Esophagus (tissue), 2 donors: ENCODE measurements around the gene ACSM6. TPM values are rescaled to one million over a fixed set of nuclear protein-coding genes. Genes with fewer than 3 reads are reported as not detected.

Experiments
- H3K27ac ChIP-seq, 2 donors: one replicate each; pipeline ENCODE4 v1.5.1; 2013; ENCODE audit warnings: low read depth in 2 of 2, mild to moderate bottlenecking in 2 of 2, inconsistent platforms in 1 of 2, low read length in 1 of 2, moderate library complexity in 1 of 2
- H3K27me3 ChIP-seq, 2 donors: one replicate each; pipeline ENCODE4 v1.6.1; 2013; ENCODE audit warnings: low read length in 2 of 2, control low read depth in 1 of 2, mild to moderate bottlenecking in 1 of 2; ENCODE audit not compliant: insufficient read depth in 2 of 2, control insufficient read depth in 1 of 2
- H3K36me3 ChIP-seq, 2 donors: one replicate each; pipeline ENCODE4 v1.6.1; 2013; ENCODE audit warnings: low read length in 1 of 2; ENCODE audit not compliant: control insufficient read depth in 2 of 2, insufficient read depth in 2 of 2
- H3K4me1 ChIP-seq, 2 donors: one replicate each; pipeline ENCODE4 v1.6.1; 2013; ENCODE audit warnings: low read length in 1 of 2; ENCODE audit not compliant: control insufficient read depth in 2 of 2, insufficient read depth in 2 of 2
- H3K4me3 ChIP-seq, 2 donors: one replicate each; pipeline ENCODE4 v1.5.1; 2013; ENCODE audit warnings: low read length in 2 of 2, mild to moderate bottlenecking in 2 of 2, low read depth in 1 of 2, moderate library complexity in 1 of 2
- H3K9me3 ChIP-seq, 2 donors: one replicate each; pipeline ENCODE4 v1.6.1; 2013; ENCODE audit warnings: mild to moderate bottlenecking in 2 of 2, low read depth in 1 of 2, low read length in 1 of 2, moderate library complexity in 1 of 2; ENCODE audit not compliant: control insufficient read depth in 2 of 2, insufficient read depth in 1 of 2
- WGBS, 2 donors: extraction: QIAGEN DNeasy Blood & Tissue Kit; methylation state at CpG; one replicate each; pipeline ENCODE4 v1.1.7; 2013; 5-methylcytosine and 5-hydroxymethylcytosine counted together
- polyA plus RNA-seq, 2 donors: library from polyadenylated mRNA; stranded (reverse); fragments of 200-250 nt; gene quantifications; one replicate each; pipeline ENCODE4 v1.2.3, GENCODE V29; 2013
- donor health status: healthy with polysubstance abuse.
- donor health status: Bipolar disorder and iron deficiency.

ACSM6 gene
- polyA plus RNA-seq, 2 donors: not detected

DNA sequence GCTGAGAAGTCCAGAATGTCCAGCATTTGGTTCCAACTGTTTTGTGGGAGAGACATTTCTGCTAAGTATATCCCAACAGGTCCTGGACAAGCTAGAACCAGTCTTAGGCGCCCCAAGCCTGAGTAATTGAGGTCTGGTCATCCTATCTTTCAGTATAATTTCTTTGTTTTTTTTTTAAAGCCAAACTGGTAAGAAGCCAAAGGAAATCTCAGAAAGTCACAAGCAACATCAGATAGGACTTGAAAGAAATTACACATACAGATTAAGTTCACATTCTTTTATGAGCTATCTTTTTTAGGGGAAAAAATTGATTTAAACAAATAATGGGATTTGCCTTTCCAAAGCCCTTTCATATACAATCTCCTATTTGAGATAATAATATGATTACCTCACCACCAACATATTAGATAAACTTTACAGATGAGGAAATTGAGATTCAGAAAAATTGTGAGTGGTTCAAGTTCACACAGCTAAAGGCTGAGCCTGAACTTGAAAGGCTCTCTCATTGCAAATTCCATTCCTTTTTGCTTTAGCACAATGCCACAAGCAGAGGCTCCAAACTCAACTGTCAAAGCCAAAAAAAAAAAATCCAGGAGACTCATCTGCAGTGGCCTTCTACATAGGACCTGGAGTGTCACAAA, 81.8 kb downstream of the ACSM6 start:
- H3K27ac ChIP-seq: peak overlapping the region; percentile 74 to 79
- WGBS, 2 donors: 41 to 47% methylated on average over 1 of the region's 1 CpG

DNA sequence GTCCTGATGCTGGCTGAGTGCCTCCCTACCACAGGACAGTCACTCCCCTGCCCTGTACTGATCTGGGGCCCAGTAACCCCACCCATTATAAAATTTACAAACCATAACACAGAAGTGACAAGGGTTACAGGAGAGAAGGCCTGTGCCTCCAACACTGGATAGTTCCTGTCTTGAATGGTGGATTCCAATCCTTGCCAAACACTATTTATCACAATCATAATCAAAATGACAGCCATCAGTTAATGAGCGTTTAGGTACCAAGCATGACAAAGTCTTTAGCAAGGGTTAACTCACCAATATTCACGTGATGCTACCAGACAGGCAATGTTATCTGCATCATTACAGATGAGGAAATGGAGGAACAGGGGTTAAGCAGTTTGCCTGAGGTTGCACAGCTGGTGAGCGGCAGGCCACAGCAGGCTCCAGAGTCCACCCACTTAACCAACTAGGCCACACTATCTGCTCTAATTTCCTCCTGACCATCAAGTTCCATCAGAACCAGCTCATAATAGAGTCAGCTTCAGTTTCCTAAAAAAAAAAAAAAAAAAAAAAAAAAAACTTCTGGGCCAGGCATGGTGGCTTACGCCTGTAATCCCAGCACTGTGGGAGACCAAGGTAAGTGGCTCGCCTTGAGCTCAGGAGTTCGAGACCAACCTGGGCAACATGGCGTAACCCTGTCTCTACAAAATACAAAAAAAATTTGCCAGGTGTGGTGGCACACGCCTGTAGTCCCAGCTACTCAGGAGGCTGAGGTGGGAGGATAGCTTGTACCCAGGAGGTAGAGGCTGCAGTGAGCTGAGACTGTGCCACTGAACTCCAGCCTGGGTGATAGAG, 82.5 kb downstream of the ACSM6 start:
- H3K27ac ChIP-seq: peak overlapping the region; percentile 74 to 79
- peaks cover 0 to 1% of the 10 kb centered on the region in 2 donors for H3K36me3 ChIP-seq
- H3K4me1 ChIP-seq: peaks cover 0 to 14% of the 10 kb centered on the region in 2 donors
- no peaks in the 10 kb centered on the region for H3K27me3 ChIP-seq
- H3K4me3 ChIP-seq: no peak overlapping the region
- WGBS, 2 donors: 74 to 79% methylated on average over 8 of the region's 8 CpGs
- H3K9me3 ChIP-seq: no peaks in the 10 kb centered on the region

More for the DNA sequence above, 81.8 kb downstream of the ACSM6 start:
- Histone ChIP-seq H3K4me1 (peaks cover 0 to 14% of the 10 kb centered on the region in 2 donors), H3K9me3 (no peaks in the 10 kb centered on the region), H3K4me3 (no peak overlapping the region), H3K36me3 (peaks cover 1 to 3% of the 10 kb centered on the region in 2 donors), H3K27me3 (no peaks in the 10 kb centered on the region)

DNA sequence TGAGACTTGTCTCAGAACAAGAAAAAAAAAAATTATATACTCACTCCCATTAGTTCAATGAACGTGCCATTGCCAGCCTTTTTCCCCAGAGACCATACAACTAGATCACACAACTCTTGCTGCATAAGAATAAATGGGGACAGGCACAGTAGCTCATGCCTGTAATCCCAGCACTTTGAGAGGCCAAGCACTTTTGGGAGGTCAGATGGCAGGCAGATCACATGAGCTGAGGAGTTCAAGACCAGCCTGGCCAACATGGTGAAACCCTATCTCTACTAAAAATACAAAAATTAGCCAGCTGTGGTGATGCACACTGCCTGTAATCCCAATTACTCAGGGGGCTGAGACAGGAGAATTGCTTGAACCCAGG, 83.1 kb downstream of the ACSM6 start:
- H3K36me3 ChIP-seq: peaks cover 0 to 1% of the 10 kb centered on the region in 2 donors
- no peaks in the 10 kb centered on the region for H3K27me3 ChIP-seq
- H3K27ac ChIP-seq: peak overlapping the region in 1 of 2 donors; percentile 60
- H3K4me1 ChIP-seq: peaks cover 0 to 14% of the 10 kb centered on the region in 2 donors
- H3K9me3 ChIP-seq: no peaks in the 10 kb centered on the region
- 57 to 73% methylated on average over 1 of the region's 1 CpG for WGBS, 2 donors
- no peak overlapping the region for H3K4me3 ChIP-seq

DNA sequence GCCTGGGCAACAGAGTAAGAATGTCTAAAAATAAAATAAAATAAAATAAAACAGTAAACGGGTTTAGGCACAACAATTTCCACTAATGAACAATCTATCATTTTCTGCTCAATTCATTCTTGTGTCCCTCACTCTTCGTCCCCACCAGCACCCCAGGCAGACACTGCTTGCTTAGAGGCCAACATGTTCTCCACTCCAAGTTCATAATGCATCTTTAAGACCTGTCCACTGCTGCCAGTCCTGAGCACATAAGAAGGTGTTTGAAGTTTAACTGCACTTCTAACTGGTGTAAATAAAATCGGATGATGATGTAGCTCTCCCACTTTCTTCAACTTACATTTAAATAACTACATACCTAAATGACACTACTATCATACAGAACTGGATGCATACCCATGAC, 83.6 kb downstream of the ACSM6 start:
- Histone ChIP-seq H3K4me1 (peaks cover 0 to 14% of the 10 kb centered on the region in 2 donors), H3K27me3 (no peaks in the 10 kb centered on the region), H3K9me3 (no peaks in the 10 kb centered on the region), H3K27ac (peak overlapping the region; percentile 57 to 60), H3K4me3 (no peak overlapping the region), H3K36me3 (peaks cover 0 to 1% of the 10 kb centered on the region in 2 donors)
- WGBS, 2 donors: 55 to 60% methylated on average over 3 of the region's 3 CpGs

Other genes starting within 250 kb of the ACSM6 start
- gene CYP2C8, start 124.7 kb upstream of the ACSM6 start, polyA plus RNA-seq: under 1 TPM; 0.02 to 0.33 TPM
- gene PDLIM1, start 96.8 kb downstream of the ACSM6 start, polyA plus RNA-seq: 100 to 1,000 TPM in 1 of 2 donors, 10 to 100 TPM in 1; 79.9 to 117 TPM